OCI-LY7 (cell line): ENCODE results near the gene PFN1. TPM values are rescaled to one million over a fixed set of nuclear protein-coding genes. Genes with fewer than 3 reads are reported as not detected.

ENCODE experiments used
- BruUV-seq: library from RNA; stranded (reverse); fragments of 400-500 nt; replicated peaks from 2 replicates; lab custom pipeline; 2021; lab: Mats Ljungman, UMichigan
- CTCF ChIA-PET: fragments of 300-600 bp; sonication (Branson Sonifier 250); formaldehyde crosslinking; loops from one replicate; lab custom pipeline; 2022; ENCODE audit warnings: antibody characterized with exemption; ENCODE audit not compliant: unreplicated experiment; lab: Charles Lee
- POLR2A ChIA-PET: fragments of 300-600 bp; sonication (Branson Sonifier 250); formaldehyde crosslinking; loops from one replicate; lab custom pipeline; 2022; ENCODE audit warnings: antibody characterized with exemption; lab: Charles Lee
- DNase-seq: peaks from one replicate; pipeline ENCODE4 v3.0.0-alpha.2; 2015; ENCODE audit warnings: low spot score
- H2AFZ ChIP-seq: fragments of 200-600 bp; sonication (generic), shearing (Covaris generic); 2 replicates; pipeline ENCODE4 v1.6.1; 2014; ENCODE audit warnings: mild to moderate bottlenecking, antibody characterized with exemption, low read length, moderate library complexity
- H3K27ac ChIP-seq: fragments of 200-600 bp; sonication (generic); 2 replicates; pipeline ENCODE4 v1.5.1; 2014; ENCODE audit warnings: mixed run types, low read depth, mild to moderate bottlenecking, moderate library complexity, low read length, inconsistent platforms; ENCODE audit not compliant: poor library complexity, severe bottlenecking
- H3K36me3 ChIP-seq: fragments of 200-600 bp; sonication (generic); 2 replicates; pipeline ENCODE4 v1.6.1; 2014; ENCODE audit warnings: mild to moderate bottlenecking, antibody characterized with exemption, low read length, moderate library complexity, mixed read lengths; ENCODE audit not compliant: insufficient read depth
- H3K4me1 ChIP-seq: fragments of 200-600 bp; sonication (generic); 2 replicates; pipeline ENCODE4 v1.5.1; 2014; ENCODE audit warnings: mild to moderate bottlenecking, low read length; ENCODE audit not compliant: insufficient read depth, poor library complexity, severe bottlenecking
- H3K4me2 ChIP-seq: fragments of 200-600 bp; sonication (generic); 2 replicates; pipeline ENCODE4 v1.6.1; 2014; ENCODE audit warnings: mild to moderate bottlenecking, low read length
- H3K4me3 ChIP-seq: fragments of 200-600 bp; sonication (generic); 2 replicates; pipeline ENCODE4 v1.5.1; 2014; ENCODE audit warnings: mild to moderate bottlenecking, low read depth, low read length; ENCODE audit not compliant: poor library complexity, severe bottlenecking
- H3K79me2 ChIP-seq: fragments of 200-600 bp; sonication (generic); 2 replicates; pipeline ENCODE4 v1.6.1; 2016; ENCODE audit warnings: low read depth, mild to moderate bottlenecking, low read length, moderate library complexity, mixed read lengths; ENCODE audit not compliant: insufficient read depth
- H3K9me2 ChIP-seq: fragments of 200-600 bp; sonication (generic); 2 replicates; pipeline ENCODE4 v1.6.1; 2016; ENCODE audit warnings: mild to moderate bottlenecking, low read length, mixed read lengths; ENCODE audit not compliant: insufficient read depth
- H3K9me3 ChIP-seq: fragments of 200-600 bp; sonication (generic); 2 replicates; pipeline ENCODE4 v1.6.1; 2014; ENCODE audit warnings: mild to moderate bottlenecking, mixed run types, low read length, mixed read lengths
- H4K20me1 ChIP-seq: fragments of 200-600 bp; sonication (generic); 2 replicates; pipeline ENCODE4 v1.6.1; 2014; ENCODE audit warnings: mild to moderate bottlenecking, antibody characterized with exemption, low read length, moderate library complexity, mixed read lengths; ENCODE audit not compliant: insufficient read depth
- EZH2phosphoT487 ChIP-seq: fragments of 200-600 bp; sonication (generic); IDR thresholded peaks from 2 replicates; pipeline ENCODE4 v1.6.1; 2018; ENCODE audit warnings: low read depth, borderline replicate concordance, mild to moderate bottlenecking, mixed run types, antibody characterized with exemption, low read length, moderate library complexity, mixed read lengths
- intact Hi-C: fragments of 100-400 bp; cut with micrococcal nuclease; formaldehyde crosslinking; loops from one replicate; pipeline ENCODE4 v1.10.0; 2022; ENCODE audit not compliant: unreplicated experiment
- total RNA-seq, 2 experiments: library from RNA; depleted of rRNA in 1 of 2; stranded (reverse); fragments of >200 nt in 1 of 2; shearing (Covaris generic) in 1 of 2; gene quantifications; 2 replicates each; pipeline ENCODE4 v1.2.3, GENCODE V29; 2014 to 2022
- TF ChIP-seq, protein P1 (sequence below): fragments of 200-600 bp; sonication (generic); conservative IDR thresholded peaks from 2 replicates; pipeline ENCODE4 v1.5.1; 2014; ENCODE audit warnings: mild to moderate bottlenecking, antibody characterized with exemption, low read length, moderate library complexity, mixed read lengths

PFN1 gene
- total RNA-seq, 2 experiments from 2014 or later: 1,053 TPM

DNA sequence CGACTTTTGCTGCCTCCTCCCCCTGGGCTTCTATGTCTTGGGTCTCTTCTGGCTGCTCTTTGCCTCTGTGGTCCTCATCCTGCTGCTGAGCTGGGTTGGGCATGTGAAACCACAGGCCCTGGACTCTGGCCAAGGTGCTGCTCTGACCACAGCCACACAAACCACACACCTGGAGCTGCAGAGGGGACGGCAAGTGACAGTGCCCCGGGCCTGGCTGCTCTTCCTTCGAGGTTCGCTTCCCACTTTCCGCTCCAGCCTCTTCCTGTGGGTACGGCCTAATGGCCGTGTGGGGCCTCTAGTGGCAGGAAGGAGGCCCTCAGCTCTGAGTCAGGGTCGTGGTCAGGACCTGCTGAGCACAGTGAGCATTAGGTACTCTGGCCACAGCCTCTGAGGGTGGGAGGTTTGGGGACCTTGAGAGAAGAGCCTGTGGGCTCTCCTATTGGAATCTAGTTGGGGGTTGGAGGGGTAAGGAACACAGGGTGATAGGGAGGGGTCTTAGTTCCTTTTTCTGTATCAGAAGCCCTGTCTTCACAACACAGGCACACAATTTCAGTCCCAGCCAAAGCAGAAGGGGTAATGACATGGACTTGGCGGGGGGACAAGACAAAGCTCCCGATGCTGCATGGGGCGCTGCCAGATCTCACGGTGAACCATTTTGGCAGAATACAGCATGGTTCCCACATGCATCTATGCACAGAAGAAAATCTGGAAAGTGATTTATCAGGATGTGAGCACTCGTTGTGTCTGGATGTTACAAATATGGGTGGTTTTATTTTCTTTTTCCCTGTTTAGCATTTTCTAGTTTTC, 14.0 kb downstream of the PFN1 start:
- TF ChIP-seq EZH2phosphoT487: no peak
- TF ChIP-seq, protein P1, sequence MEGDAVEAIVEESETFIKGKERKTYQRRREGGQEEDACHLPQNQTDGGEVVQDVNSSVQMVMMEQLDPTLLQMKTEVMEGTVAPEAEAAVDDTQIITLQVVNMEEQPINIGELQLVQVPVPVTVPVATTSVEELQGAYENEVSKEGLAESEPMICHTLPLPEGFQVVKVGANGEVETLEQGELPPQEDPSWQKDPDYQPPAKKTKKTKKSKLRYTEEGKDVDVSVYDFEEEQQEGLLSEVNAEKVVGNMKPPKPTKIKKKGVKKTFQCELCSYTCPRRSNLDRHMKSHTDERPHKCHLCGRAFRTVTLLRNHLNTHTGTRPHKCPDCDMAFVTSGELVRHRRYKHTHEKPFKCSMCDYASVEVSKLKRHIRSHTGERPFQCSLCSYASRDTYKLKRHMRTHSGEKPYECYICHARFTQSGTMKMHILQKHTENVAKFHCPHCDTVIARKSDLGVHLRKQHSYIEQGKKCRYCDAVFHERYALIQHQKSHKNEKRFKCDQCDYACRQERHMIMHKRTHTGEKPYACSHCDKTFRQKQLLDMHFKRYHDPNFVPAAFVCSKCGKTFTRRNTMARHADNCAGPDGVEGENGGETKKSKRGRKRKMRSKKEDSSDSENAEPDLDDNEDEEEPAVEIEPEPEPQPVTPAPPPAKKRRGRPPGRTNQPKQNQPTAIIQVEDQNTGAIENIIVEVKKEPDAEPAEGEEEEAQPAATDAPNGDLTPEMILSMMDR: peak; percentile 41
- no peak for DNase-seq
- BruUV-seq: TSS peak; percentile 9
- no peaks in the 10 kb centered on the region for H3K9me2 ChIP-seq
- no peaks in the 10 kb centered on the region for H4K20me1 ChIP-seq
- ChIA-PET CTCF (no interaction called here), POLR2A (no interaction called here)
- intact Hi-C loops: no loop called here
- no peak overlapping the region for H3K4me2 ChIP-seq
- H3K4me3 ChIP-seq: no peak overlapping the region
- peaks cover 35% of the 10 kb centered on the region for H3K36me3 ChIP-seq
- H3K9me3 ChIP-seq: no peaks in the 10 kb centered on the region
- peaks cover 12% of the 10 kb centered on the region for H3K79me2 ChIP-seq
- no peak overlapping the region for H3K27ac ChIP-seq
- H2AFZ ChIP-seq: no peak overlapping the region
- H3K4me1 ChIP-seq: peaks cover 14% of the 10 kb centered on the region

DNA sequence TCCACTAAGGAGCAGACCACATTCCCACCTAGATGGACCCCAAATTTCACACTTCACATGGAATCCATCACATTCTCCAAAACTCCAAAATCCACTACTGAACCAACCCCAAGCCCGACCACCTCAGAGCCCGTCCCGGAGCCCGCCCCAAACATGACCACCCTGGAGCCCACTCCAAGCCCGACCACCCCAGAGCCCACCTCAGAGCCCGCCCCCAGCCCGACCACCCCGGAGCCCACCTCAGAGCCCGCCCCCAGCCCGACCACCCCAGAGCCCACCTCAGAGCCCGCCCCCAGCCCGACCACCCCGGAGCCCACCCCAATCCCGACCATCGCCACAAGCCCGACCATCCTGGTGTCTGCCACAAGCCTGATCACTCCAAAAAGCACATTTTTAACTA, 14.7 kb downstream of the PFN1 start:
- H3K4me2 ChIP-seq: no peak overlapping the region
- H4K20me1 ChIP-seq: no peaks in the 10 kb centered on the region
- BruUV-seq: no TSS peak
- peaks cover 9% of the 10 kb centered on the region for H3K4me1 ChIP-seq
- ChIA-PET POLR2A (no interaction called here), CTCF (no interaction called here)
- peaks cover 5% of the 10 kb centered on the region for H3K79me2 ChIP-seq
- no peak overlapping the region for H2AFZ ChIP-seq
- TF ChIP-seq, protein P1: no peak
- no peak for TF ChIP-seq EZH2phosphoT487
- DNase-seq: no peak
- H3K27ac ChIP-seq: no peak overlapping the region
- no peaks in the 10 kb centered on the region for H3K9me2 ChIP-seq
- peaks cover 42% of the 10 kb centered on the region for H3K36me3 ChIP-seq
- no peak overlapping the region for H3K4me3 ChIP-seq
- intact Hi-C loops: no loop called here
- no peaks in the 10 kb centered on the region for H3K9me3 ChIP-seq

DNA sequence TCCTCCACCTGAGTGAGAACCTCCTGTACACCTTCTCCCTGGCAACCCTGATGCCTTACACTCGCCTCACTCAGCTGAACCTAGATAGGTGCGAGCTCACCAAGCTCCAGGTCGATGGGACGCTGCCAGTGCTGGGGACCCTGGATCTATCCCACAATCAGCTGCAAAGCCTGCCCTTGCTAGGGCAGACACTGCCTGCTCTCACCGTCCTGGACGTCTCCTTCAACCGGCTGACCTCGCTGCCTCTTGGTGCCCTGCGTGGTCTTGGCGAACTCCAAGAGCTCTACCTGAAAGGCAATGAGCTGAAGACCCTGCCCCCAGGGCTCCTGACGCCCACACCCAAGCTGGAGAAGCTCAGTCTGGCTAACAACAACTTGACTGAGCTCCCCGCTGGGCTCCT, 15.6 kb downstream of the PFN1 start:
- H3K4me2 ChIP-seq: no peak overlapping the region
- H3K79me2 ChIP-seq: no peaks in the 10 kb centered on the region
- no peak for DNase-seq
- intact Hi-C loops: no loop called here
- POLR2A ChIA-PET: no interaction called here
- no peak overlapping the region for H3K4me3 ChIP-seq
- no peaks in the 10 kb centered on the region for H4K20me1 ChIP-seq
- peaks cover 37% of the 10 kb centered on the region for H3K36me3 ChIP-seq
- no peaks in the 10 kb centered on the region for H3K9me2 ChIP-seq
- H2AFZ ChIP-seq: no peak overlapping the region
- H3K4me1 ChIP-seq: peaks cover 3% of the 10 kb centered on the region
- no peak overlapping the region for H3K27ac ChIP-seq
- TF ChIP-seq, protein P1: no peak
- no peak for TF ChIP-seq EZH2phosphoT487
- BruUV-seq: no TSS peak
- CTCF ChIA-PET: no interaction called here
- H3K9me3 ChIP-seq: no peaks in the 10 kb centered on the region
